ACC112 (cell line): ENCODE results near the gene FAM120C.
A peak's percentile ranks its signal among the peaks of the same experiment; 100 is the strongest.

Source experiments
- H2AFZ ChIP-seq: fragments of 200-600 bp; sonication (generic); one replicate; pipeline ENCODE4 v1.6.0; 2017; ENCODE audit warnings: antibody characterized with exemption, low read length; ENCODE audit not compliant: unreplicated experiment
- H3K27ac ChIP-seq: fragments of 200-600 bp; sonication (generic); 2 replicates; pipeline ENCODE4 v1.5.1; 2014; ENCODE audit warnings: low read depth, mild to moderate bottlenecking, antibody characterized with exemption, low read length, moderate library complexity
- H3K27me3 ChIP-seq: fragments of 200-600 bp; sonication (generic); 2 replicates; pipeline ENCODE4 v1.6.1; 2014; ENCODE audit warnings: mild to moderate bottlenecking, antibody characterized with exemption, low read length, moderate library complexity, mixed read lengths; ENCODE audit not compliant: insufficient read depth
- H3K36me3 ChIP-seq: fragments of 200-600 bp; sonication (generic); 2 replicates; pipeline ENCODE4 v1.6.1; 2016; ENCODE audit warnings: mild to moderate bottlenecking, antibody characterized with exemption, low read length, moderate library complexity, mixed read lengths; ENCODE audit not compliant: insufficient read depth
- H3K4me1 ChIP-seq: fragments of 200-600 bp; sonication (generic); one replicate; pipeline ENCODE4 v1.6.1; 2016; ENCODE audit warnings: low read length, mixed read lengths; ENCODE audit not compliant: insufficient read depth, unreplicated experiment, control insufficient read depth
- H3K4me3 ChIP-seq: fragments of 200-600 bp; sonication (generic); 2 replicates; pipeline ENCODE4 v1.5.1; 2014; ENCODE audit warnings: mild to moderate bottlenecking, low read depth, low read length
- H3K79me2 ChIP-seq: fragments of 200-600 bp; sonication (generic); one replicate; pipeline ENCODE4 v1.6.0; 2016; ENCODE audit warnings: low read length; ENCODE audit not compliant: control insufficient read depth, unreplicated experiment, insufficient read depth

FAM120C gene

DNA sequence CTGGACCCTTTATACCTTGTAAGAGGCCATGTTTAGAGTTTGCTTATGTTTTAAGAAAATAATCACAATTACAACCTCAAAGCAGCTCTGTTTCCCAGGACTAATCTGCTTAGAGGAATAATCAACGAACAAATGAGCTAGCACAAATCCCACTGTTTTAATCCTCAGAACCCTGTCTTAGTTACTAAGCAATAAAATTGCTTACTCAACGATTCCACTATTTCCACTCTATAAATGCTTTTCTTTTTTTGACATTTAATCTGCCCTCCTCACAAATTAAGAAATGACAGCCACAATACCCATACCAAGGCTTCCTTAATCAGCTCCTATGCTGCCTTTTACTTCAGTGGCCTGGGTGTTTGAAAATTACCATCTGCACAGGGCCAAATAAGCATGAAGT lies 48.8 kb downstream of the FAM120C start:
- peaks cover 2% of the 10 kb centered on the region; the same call in 1 of the 2 replicates for H3K36me3 ChIP-seq
- H3K27ac ChIP-seq = no peak overlapping the region
- no peak overlapping the region for H3K4me3 ChIP-seq
- no peaks in the 10 kb centered on the region for H3K4me1 ChIP-seq
- no peak overlapping the region for H2AFZ ChIP-seq
- no peaks in the 10 kb centered on the region for H3K27me3 ChIP-seq
- H3K79me2 ChIP-seq = no peaks in the 10 kb centered on the region

DNA sequence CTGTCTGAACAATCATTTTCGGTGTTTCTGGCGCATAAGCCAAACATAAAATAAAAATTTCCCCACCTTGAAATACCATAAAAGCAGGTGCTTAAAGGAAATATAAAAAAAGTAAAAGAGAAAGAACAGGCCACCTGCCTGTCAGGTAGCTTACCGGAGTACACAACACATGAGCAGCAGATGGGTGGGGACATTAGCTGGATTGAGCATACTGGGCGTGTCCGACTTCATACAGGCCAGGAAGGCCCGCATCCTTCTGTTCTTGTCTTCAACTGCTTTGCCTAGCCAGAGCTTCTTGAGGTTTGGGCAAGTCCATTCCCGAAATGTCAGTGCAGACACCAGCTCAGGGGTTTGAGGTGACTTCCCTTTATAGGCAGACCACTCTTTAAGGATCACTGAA lies 66.7 kb downstream of the FAM120C start:
- Histone ChIP-seq H3K4me1 (no peaks in the 10 kb centered on the region), H3K4me3 (no peak overlapping the region), H2AFZ (no peak overlapping the region), H3K27me3 (no peaks in the 10 kb centered on the region), H3K36me3 (no peaks in the 10 kb centered on the region), H3K27ac (no peak overlapping the region), H3K79me2 (no peaks in the 10 kb centered on the region)

DNA sequence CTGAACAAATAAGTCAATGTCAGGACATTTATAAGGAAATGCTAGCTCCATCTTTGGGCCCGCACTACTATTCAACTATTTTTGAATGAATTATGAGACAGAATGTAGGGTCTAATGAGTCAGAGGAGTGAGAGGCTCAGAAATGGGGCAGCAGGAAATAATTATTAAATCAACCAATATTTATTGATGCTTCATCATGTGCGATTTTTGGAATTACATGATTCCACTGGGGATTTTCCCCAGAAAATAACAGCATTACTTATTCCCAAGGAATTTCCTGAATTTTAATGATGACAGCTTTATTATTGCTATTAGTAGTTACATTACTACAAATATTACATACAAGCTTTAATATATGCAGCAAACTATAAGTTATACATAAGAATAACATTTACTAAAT lies 89.5 kb downstream of the FAM120C start:
- Histone ChIP-seq H3K27me3 (no peaks in the 10 kb centered on the region), H3K4me3 (peak overlapping the region; percentile 40; the same call in 1 of the 2 replicates), H3K4me1 (peaks cover 12% of the 10 kb centered on the region), H2AFZ (peak overlapping the region; percentile 50), H3K36me3 (no peaks in the 10 kb centered on the region), H3K79me2 (no peaks in the 10 kb centered on the region), H3K27ac (peak overlapping the region; percentile 82)

DNA sequence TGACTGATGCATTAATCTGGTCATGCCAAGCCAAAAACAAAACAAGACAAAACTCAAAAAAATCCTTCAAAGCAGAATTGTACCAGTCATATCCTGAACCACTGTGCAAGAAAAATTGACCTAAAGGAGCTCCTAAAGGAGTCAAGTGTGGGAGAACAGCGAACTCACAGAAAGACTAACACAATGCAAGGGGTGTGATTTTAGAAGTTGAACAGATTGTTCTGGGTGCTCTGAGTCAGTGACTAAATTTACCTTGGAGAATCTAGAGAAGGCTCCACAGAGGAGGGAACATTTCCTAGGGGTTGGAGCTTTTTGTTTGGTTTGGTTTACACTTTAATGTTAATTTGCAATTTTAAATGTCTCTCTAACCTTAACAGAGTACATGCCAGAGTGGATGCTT lies 89.9 kb downstream of the FAM120C start:
- H3K4me3 ChIP-seq = peak overlapping the region; percentile 40; the same call in 1 of the 2 replicates
- H3K27me3 ChIP-seq = no peaks in the 10 kb centered on the region
- H2AFZ ChIP-seq = peak overlapping the region; percentile 50
- peak overlapping the region; percentile 82 for H3K27ac ChIP-seq
- peaks cover 12% of the 10 kb centered on the region for H3K4me1 ChIP-seq
- H3K36me3 ChIP-seq = no peaks in the 10 kb centered on the region
- no peaks in the 10 kb centered on the region for H3K79me2 ChIP-seq

DNA sequence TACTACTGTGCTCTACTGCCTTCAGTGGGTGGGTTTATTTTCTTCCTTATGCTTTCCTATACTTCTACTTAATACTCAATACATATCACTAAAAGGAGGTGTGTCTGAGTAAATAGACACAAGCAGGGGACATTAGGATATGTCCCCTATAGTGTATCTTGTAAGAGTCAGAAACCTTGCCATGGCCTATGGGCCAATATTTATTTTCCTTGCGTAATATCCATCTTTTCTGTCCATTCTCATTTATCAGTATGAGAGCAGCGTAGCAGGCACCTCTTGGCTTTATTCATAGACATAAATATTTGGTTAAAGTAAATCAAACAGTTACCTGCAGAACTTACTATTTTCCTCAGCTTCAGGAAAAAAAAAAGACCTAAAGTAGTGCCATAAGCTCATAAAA lies 92.2 kb downstream of the FAM120C start:
- no peak overlapping the region for H2AFZ ChIP-seq
- H3K4me3 ChIP-seq = no peak overlapping the region
- no peaks in the 10 kb centered on the region for H3K36me3 ChIP-seq
- H3K27ac ChIP-seq = no peak overlapping the region
- no peaks in the 10 kb centered on the region for H3K79me2 ChIP-seq
- no peaks in the 10 kb centered on the region for H3K27me3 ChIP-seq
- peaks cover 16% of the 10 kb centered on the region for H3K4me1 ChIP-seq

DNA sequence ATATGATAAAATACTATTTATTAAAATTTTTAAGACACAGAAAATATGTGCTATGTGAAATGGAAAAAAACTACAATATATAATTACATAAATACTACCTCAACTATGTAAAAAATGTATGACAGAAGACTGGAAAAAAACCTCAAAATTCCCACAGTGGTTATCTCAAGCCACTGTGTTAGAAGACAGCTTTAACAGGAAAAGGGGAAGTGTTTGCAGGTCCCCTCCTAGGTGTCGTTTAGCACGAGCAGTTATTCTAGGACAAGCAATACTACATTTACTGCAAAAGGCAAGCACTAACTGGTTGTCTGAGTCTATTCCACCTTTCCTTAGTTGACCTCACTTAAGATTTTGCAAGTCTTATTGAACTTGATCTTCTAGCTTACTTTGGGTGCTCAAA lies 93.9 kb downstream of the FAM120C start:
- H3K36me3 ChIP-seq = no peaks in the 10 kb centered on the region
- no peak overlapping the region for H3K27ac ChIP-seq
- peaks cover 16% of the 10 kb centered on the region for H3K4me1 ChIP-seq
- no peak overlapping the region for H3K4me3 ChIP-seq
- H3K79me2 ChIP-seq = no peaks in the 10 kb centered on the region
- H3K27me3 ChIP-seq = no peaks in the 10 kb centered on the region
- H2AFZ ChIP-seq = no peak overlapping the region

DNA sequence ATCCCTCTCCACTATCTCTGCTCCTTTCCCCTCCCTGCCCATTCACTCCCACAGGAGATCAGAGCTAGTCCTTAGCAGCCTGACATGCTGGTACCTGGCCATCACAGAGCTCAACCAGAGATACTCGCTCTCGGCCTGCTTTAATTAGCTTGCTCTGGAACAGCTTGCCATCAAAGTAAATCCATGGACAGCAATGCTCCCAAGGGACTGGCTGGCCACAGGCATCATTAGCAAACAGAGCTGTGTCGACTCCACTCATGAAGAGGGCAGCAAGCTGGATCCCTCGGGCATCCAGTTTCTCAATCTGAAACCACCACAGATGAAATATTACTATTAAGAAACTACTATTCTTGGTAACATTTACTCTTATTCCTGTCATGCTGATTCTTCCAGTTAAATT lies 95.4 kb downstream of the FAM120C start:
- Histone ChIP-seq H3K36me3 (no peaks in the 10 kb centered on the region), H2AFZ (no peak overlapping the region), H3K4me1 (peaks cover 4% of the 10 kb centered on the region), H3K27ac (no peak overlapping the region), H3K79me2 (no peaks in the 10 kb centered on the region), H3K4me3 (no peak overlapping the region), H3K27me3 (no peaks in the 10 kb centered on the region)

DNA sequence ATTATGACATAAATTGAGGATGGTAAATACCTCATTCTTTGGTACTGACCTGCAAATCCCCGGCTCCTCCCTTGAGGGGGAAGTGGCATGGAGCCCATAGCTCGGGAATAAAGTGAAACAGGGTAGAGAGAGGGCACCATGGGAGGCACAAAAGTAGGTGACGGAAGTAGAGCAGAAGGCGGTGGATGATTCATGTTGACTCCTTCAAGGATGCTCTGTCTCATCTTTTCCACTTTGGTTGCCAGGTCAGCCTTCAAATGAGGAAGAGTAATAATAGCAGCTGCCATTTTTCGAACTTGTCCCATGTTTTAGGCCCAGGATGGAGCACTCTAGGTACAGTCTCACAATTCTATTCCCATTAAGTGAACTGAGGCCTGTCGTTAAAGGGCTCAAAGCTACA lies 97.4 kb downstream of the FAM120C start:
- H3K36me3 ChIP-seq = no peaks in the 10 kb centered on the region
- H3K27me3 ChIP-seq = no peaks in the 10 kb centered on the region
- H2AFZ ChIP-seq = no peak overlapping the region
- H3K4me3 ChIP-seq = no peak overlapping the region
- no peak overlapping the region for H3K27ac ChIP-seq
- peaks cover 4% of the 10 kb centered on the region for H3K4me1 ChIP-seq
- H3K79me2 ChIP-seq = no peaks in the 10 kb centered on the region

DNA sequence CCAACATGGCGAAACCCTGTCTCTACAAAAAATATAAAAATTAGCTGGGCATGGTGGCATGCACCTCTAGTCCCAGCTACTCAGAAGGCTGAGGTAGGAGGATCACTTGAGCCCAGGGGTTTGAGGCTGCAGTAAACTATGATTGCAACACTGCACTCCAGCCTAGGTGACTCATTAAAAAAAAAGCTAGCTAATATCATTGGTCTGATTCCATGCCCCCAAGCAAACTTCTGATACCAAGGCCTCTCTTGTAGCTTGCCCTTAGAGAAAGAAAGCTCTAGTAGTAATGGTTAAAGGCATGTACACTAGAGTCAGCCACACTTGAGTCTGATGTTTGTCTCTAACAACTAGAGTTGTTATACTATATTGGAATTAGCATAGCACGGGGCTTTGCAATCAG lies 106.2 kb downstream of the FAM120C start:
- Histone ChIP-seq H3K79me2 (no peaks in the 10 kb centered on the region), H3K4me1 (peaks cover 4% of the 10 kb centered on the region), H3K4me3 (no peak overlapping the region), H3K27me3 (no peaks in the 10 kb centered on the region), H2AFZ (no peak overlapping the region), H3K36me3 (no peaks in the 10 kb centered on the region), H3K27ac (no peak overlapping the region)

DNA sequence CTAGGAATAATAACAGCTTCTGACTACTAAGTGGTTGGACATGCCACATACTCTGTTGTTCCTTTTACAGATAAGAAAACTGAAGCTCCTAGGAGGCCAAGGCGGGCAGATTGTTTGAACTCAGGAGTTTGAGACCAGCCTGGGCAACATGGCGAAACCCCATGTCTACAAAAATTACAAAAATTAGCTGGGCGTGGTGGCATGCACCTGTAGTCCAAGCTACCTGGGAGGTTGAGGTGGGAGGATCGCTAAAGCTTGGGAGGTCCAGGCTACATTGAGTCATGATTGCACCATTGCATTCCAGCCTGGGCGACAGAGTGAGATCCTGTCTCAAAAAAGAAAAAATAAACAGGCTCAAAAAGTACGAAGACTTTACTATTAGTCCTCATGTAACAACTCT lies 108.2 kb downstream of the FAM120C start:
- no peaks in the 10 kb centered on the region for H3K27me3 ChIP-seq
- peaks cover 4% of the 10 kb centered on the region for H3K4me1 ChIP-seq

DNA sequence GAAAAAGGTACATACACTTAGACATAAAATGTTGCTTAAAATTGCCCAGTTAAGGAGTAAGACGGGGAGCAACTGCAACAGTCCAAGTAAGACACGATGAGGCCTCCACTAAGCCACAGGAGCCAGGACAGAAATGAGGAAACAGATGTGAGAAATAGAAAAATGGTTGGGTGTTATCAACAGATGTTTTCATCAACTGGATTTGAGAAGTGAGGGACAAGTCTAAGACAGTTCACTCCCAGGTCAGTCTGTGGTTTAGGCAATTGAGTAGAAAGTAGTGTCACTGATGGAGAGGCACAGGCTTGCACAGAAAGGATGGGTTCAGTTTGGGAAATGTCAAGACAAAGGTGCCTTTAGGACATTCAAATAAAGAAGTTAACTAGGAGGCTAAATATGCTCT lies 115.3 kb downstream of the FAM120C start:
- no peaks in the 10 kb centered on the region for H3K27me3 ChIP-seq
- H3K36me3 ChIP-seq = no peaks in the 10 kb centered on the region
- H2AFZ ChIP-seq = no peak overlapping the region
- H3K27ac ChIP-seq = no peak overlapping the region
- H3K4me3 ChIP-seq = no peak overlapping the region
- H3K79me2 ChIP-seq = no peaks in the 10 kb centered on the region
- H3K4me1 ChIP-seq = no peaks in the 10 kb centered on the region

More for the DNA sequence above, 108.2 kb downstream of the FAM120C start:
- H3K36me3 ChIP-seq = no peaks in the 10 kb centered on the region
- H2AFZ ChIP-seq = no peak overlapping the region
- no peak overlapping the region for H3K27ac ChIP-seq
- no peak overlapping the region for H3K4me3 ChIP-seq
- H3K79me2 ChIP-seq = no peaks in the 10 kb centered on the region
